ENCODE results near the gene ZFYVE1.
A peak's percentile ranks its signal among the peaks of the same experiment; 100 is the strongest.

DNA sequence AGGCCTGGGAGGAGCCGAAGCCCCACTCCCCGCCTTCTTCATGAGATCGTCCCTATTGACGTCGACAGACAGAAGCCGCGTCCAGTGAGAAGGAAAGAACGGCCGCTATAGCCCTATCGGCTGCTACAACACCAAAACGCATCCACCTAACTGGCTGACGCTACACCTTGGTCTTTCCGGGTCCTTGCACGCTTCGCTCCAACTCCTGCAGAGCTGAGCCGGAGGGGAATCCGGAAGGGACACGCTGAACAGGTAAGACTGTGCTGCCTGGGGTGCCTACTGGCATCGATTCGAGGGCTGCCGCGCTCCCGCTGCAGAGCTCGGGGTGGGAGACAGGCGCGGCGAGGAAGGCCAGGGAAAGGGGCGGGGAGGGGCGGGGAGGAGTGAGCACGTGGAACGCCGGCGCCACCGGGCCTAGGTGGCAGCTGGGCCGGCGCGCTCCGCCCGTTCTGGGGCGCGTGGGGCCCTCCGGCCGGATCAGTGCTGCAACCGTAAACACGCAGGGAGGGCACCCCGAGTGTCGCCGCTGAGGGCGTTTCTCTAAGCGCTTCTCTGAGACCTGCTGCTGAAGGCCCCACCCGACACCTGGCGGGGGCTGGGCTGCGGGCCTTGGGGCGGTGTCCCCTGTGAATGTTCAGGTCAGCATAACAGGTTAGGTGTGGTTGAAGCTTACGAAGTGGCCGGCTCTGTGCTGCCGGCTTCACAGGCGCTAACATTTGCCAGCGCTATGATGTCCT, 100.4 kb downstream of the ZFYVE1 start, which contains the start of gene DCAF4:
- no peak for TF ChIP-seq POLR2AphosphoS5 (IDR thresholded peaks at IDR 0.05; ENCODE audit: insufficient read depth, low read depth, low read length)
- TF ChIP-seq, protein P1, sequence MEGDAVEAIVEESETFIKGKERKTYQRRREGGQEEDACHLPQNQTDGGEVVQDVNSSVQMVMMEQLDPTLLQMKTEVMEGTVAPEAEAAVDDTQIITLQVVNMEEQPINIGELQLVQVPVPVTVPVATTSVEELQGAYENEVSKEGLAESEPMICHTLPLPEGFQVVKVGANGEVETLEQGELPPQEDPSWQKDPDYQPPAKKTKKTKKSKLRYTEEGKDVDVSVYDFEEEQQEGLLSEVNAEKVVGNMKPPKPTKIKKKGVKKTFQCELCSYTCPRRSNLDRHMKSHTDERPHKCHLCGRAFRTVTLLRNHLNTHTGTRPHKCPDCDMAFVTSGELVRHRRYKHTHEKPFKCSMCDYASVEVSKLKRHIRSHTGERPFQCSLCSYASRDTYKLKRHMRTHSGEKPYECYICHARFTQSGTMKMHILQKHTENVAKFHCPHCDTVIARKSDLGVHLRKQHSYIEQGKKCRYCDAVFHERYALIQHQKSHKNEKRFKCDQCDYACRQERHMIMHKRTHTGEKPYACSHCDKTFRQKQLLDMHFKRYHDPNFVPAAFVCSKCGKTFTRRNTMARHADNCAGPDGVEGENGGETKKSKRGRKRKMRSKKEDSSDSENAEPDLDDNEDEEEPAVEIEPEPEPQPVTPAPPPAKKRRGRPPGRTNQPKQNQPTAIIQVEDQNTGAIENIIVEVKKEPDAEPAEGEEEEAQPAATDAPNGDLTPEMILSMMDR (IDR thresholded peaks at IDR 0.05; ENCODE audit: extremely low read depth in 1 of 2, insufficient read depth in 1 of 2, low read depth in 1 of 2, low read length in 2 of 2): no peak
- no peak for TF ChIP-seq FOS (IDR thresholded peaks at IDR 0.05; ENCODE audit: borderline replicate concordance, insufficient read depth, low read length)
- TF ChIP-seq EZH2 (IDR thresholded peaks at IDR 0.05; ENCODE audit: borderline replicate concordance, low read depth, low read length, severe bottlenecking): no peak
- TF ChIP-seq MYC (IDR thresholded peaks at IDR 0.05; ENCODE audit: low read depth, low read length): no peak
- TF ChIP-seq POLR2A (IDR thresholded peaks at IDR 0.05; ENCODE audit: low read depth, low read length): no peak
- TF ChIP-seq, protein P2, sequence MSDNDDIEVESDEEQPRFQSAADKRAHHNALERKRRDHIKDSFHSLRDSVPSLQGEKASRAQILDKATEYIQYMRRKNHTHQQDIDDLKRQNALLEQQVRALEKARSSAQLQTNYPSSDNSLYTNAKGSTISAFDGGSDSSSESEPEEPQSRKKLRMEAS (IDR thresholded peaks at IDR 0.05; ENCODE audit: insufficient read depth, insufficient read length): peak; percentile 75
- no peak for TF ChIP-seq JUN (IDR thresholded peaks at IDR 0.05; ENCODE audit: borderline replicate concordance, insufficient read depth, insufficient read length, low read depth)
- no peak for TF ChIP-seq GATA2 (IDR thresholded peaks at IDR 0.05; ENCODE audit: insufficient read depth, insufficient read length, low read depth, low read length)
